DMS79 treated with DMSO at 0.1 percent for 48 hours (cell line): ENCODE results near the gene TMEM39A.

Source experiments
- DNase-seq: peaks from one replicate; lab custom pipeline; 2025; lab: John Stamatoyannopoulos, UW

Gene TMEM39A

DNA sequence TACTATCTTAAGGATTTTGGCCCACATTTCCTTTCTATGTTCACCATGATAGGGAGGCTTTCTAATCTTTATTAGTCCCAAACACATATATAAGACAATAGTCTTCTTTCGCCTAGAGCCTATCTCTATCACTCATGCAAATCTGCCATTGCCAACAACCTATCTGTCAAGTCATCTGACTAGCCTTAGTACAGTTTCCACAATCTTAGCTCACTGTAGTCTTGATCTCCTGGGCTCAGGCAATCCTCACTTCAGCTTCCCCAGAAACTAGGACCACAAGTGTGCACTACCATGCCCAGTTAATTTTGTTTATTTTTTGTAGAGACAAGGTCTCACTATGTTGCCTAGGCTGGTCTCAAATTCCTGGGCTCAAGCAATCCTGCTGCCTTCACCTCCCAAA lies 6.9 kb downstream of the TMEM39A start:
- DNase-seq, result no peak

- DNase-seq, result no peak
Measured at GRCh38 chr3:119453822-119454221, 9.6 kb downstream of the TMEM39A start.

DNA sequence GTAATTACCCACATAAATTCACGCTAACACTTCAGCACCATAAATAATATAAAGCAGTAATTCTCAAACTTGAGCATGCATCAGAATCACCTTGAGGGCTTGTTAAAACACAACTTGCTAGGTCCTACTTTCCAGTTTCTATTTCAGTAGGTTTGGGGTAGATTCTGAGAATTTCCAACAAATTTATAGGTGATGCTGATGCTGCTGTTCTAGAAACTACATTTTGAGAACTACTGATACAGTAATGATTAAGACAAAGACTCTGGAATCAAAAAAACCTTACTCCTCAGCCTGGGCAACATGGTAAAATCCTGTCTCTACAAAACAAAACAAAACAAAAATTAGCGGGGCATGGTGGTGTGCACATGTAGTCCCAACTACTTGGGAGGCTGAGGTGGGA lies 18.8 kb downstream of the TMEM39A start:
- no peak for DNase-seq

GRCh38 chr3:119443179-119443578 lies 20.2 kb downstream of the TMEM39A start:
- DNase-seq, result no peak

- DNase-seq, result no peak
Measured at GRCh38 chr3:119437691-119438258, 25.6 kb downstream of the TMEM39A start.

- no peak for DNase-seq
Measured at GRCh38 chr3:119436977-119437376, 26.4 kb downstream of the TMEM39A start.

- no peak for DNase-seq
Measured at GRCh38 chr3:119434703-119435102, 28.7 kb downstream of the TMEM39A start.

DNA sequence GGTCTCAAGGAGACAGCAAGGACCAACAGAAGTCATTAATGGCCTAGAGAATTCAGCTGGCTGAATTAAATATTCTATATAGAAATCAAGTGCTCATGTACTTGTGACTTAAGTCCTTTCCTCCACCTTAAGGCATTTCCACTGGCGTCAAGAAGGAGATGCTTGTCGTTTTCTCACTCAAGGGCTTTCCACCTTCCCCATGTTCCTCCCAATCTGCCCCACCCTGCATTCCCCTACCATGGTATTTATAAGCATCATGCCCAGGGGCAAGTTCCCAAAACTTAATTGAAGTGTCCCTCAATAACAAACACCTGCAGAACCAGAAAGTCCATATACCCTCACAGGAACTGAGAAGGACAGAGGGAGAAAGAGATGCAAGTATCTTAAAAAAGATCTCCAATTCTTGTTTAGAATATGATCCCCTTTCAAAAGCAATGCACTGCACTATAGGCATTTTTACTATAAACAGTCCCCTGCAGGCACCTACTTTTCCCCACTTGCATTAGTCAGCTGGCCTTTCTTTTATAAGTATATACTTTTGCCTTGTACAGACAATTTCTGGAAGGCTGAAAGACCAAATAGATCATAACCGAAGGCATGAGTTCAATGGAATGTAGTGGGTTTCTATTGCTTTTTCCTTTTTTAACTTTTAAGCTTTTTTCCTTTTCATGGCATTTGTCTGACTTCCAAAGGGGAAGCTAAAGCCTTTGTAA lies 29.6 kb downstream of the TMEM39A start:
- no peak for DNase-seq

- no peak for DNase-seq
Measured at GRCh38 chr3:119428538-119428937, 34.9 kb downstream of the TMEM39A start.

DNA sequence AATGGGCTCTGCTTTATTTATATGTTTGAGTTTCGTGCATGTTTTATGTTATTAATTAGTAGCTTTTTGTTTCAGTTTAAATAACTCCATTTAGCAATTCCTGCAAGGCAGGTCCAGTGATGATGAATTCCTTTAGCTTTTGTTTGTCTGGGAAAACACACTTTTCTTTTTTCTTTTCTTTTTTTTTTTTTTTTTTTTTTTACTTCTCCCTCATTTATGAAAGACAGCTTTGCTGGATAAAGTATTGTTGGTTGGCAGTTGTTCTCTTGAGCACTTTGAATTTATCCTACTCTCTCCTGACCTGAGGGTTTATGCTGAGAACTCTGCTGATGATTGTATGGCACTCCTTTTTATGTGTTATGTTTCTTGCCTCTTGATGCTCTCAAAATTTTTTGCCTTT lies 35.7 kb downstream of the TMEM39A start:
- no peak for DNase-seq

GRCh38 chr3:119420196-119420595 lies 43.2 kb downstream of the TMEM39A start:
- DNase-seq, result no peak

GRCh38 chr3:119418641-119419040 lies 44.8 kb downstream of the TMEM39A start:
- DNase-seq, result no peak

GRCh38 chr3:119417771-119418512 lies 45.5 kb downstream of the TMEM39A start:
- DNase-seq, result no peak

- no peak for DNase-seq
Measured at GRCh38 chr3:119416873-119417272, 46.5 kb downstream of the TMEM39A start.

DNA sequence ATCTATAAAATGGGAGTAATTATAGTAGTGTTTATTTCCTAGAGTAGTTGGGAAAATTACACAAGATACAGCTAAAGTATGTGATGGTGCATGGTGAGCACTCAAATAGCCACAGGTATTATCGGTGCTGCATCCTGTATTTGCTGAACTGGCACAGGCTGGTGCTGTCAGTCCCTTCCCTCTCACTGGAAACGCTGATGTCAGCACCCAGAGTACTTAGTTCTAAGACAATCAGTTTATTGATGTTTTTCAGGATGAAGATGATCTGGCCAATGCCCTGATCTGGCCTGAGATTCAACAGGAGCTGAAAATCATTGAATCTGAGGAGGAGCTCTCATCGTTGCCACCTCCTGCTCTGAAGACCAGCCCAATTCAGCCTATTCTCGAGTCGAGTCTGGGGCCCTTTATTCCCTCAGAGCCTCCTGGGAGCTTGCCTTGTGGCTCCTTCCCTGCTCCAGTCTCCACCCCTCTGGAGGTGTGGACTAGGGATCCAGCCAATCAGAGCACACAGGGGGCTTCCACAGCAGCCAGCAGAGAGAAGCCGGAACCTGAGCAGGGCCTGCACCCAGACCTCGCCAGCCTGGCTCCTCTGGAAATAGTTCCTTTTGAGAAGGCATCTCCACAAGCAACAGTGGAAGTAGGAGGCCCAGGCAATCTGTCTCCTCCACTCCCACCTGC lies 49.7 kb downstream of the TMEM39A start:
- DNase-seq, result no peak

- DNase-seq, result no peak
Measured at GRCh38 chr3:119409844-119410243, 53.6 kb downstream of the TMEM39A start.

DNA sequence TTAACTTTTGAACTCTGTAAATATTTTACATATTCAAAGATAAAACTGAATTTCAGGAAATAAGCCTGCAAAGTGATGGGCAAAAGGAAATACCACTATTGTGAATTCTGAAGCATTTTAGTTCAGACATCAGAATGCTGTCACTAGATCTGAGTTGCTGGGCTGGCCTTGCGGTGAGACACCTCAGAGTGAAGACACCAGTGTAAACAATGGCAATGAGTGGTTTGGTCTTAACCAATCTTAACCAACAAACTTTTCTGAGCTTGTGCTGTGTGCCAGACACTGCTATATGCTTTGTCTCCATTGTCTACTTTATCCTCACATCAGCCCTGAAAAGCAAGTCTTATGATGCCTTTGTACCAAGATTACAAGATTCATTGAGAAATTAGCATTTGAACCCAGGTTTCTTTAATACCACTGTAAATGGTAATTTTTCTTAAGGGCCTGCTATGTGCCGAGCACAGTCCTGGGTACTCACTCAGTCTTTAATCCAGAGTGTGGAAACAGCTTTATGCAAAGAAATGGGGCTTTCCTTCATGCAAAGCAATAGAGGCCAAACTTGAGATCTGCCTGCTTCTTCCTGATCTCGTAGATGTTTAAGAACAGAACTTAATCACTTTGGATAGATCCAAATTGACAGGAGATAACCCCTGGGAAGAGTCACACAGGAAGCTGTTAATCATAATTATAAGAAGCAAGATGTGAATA lies 55.0 kb downstream of the TMEM39A start:
- no peak for DNase-seq

- no peak for DNase-seq
Measured at GRCh38 chr3:119405315-119405714, 58.1 kb downstream of the TMEM39A start.

DNA sequence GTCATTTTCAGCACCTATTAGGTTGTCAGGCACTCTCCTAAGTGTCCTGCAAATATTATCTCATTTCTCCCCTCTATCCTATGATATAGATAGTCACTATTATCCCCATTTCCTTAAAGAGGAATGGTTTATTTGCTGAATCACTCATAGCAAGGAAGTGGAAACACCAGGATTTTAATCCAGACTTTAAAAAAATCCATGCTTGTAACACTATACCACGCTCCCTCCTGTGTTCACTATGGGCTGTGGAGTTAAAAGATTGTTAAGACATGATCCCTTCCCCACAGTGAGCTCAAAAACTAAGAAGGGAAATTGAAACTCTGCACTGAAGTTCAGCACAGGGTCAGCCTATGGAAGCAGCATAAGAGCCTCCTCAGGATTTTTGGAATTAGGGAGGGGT lies 60.2 kb downstream of the TMEM39A start:
- DNase-seq, result no peak

GRCh38 chr3:119402791-119403190 lies 60.6 kb downstream of the TMEM39A start:
- DNase-seq, result no peak

GRCh38 chr3:119401503-119402440 lies 61.6 kb downstream of the TMEM39A start:
- no peak for DNase-seq
